NOMO-1 treated with DMSO at 0.1 percent for 48 hours (cell line): ENCODE data around the gene GAS6.
"Not testable (repeated sequence)": the region's sequence is repeated elsewhere in the genome, so short reads cannot be mapped to it uniquely, and the experiment has no call there.

Experiments
- DNase-seq: peaks from one replicate; lab custom pipeline; 2025; ENCODE audit not compliant: unreplicated experiment; lab: John Stamatoyannopoulos, UW

The GAS6 gene

DNA sequence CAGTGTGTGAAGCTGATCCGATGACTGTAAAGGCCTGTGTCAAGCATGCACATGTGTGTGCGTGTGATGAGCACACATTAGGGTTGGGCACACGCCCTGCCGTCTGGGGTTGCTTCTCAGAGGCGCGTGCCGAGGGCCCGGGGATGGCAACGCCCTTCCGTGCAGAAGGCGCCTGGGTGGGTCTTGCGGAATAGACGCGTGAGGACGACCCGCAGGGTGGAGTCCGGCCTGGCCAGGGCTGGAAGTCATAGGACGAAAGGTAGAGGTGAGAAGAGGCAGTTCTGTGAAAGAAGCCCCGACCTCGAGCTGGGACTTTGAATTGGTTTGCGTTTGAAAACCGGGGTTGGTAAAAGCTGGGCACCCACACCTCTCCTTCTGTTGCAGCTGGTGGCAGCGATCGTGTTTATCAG, 69.1 kb downstream of the GAS6 start:
- DNase-seq: no peak

DNA sequence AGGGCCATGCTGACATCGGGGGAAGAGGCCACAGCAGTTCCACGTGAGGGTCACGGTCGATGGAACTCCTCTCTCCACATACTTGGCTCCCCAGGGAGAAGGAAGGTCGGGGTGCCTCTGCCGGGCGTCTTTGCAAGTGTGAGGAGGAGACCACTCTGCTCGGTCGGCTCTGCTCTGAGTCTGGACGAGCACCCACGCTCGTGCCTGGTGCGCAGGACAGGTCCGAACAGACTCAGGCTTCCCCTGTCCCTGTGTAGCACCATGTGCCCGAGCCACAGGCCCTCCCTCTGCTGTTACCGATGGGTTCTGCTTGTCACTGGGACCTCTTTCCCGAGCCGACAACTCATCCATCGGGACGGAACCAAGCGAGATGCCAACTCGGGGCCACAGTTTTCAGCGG, 69.8 kb downstream of the GAS6 start:
- DNase-seq: no peak

DNA sequence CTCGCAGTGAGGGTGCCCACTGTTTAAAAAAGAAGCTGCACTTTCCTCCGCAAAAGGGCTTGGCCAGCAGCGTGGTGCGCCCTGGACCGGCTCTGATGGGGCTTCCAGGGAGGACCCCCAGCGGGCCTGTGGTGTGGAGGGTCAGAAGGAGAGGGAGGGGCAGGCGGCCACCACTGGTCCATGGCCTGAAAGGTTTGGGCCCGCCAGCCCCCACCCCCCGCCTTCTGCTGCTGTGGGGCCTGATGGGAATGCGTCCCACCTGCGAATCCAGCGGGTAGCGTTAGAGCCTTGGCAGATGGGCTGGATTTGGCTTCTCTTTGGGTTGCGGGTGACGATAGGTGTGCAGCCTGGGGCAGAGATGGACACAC, 70.2 kb downstream of the GAS6 start:
- DNase-seq: no peak

DNA sequence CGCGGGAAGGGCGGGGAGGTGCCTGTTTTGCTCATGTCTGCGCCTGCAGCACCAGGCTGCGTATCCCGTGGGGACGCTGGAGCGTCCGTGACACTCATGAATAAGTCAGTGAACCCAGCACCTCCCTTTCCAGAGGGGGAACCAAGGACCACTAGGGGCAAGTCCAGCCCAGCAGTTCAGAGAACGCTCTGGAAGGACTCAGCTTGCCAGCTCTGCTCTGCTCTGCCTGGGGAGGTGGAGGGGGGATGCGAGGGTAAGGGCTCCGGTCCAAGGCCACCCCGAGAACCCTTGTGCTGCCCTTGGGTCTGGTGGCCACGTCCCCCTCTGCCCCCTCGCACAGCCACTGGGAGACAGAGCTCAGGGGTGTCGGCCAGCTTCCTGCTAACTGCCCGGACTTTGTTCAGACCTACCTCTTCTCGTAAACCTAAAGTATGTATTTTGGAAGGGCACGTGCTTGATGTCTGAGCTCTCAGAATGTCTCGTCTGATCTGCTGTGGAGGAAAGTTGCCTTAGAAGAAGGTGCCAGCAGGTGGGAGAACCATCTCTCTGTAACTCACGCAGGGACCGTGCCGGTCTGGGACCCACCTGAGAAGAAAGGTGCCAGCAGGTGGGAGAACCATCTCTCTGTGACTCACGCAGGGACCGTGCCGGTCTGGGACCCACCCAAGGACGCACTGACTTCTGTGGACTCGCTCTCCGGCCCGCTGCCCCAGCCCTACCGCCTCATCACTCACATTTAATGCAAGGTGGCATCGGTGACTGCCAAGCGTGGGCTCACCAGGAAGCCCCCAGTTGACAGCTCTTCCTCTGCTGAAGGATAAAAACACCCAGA, 70.8 kb downstream of the GAS6 start:
- no peak for DNase-seq

DNA sequence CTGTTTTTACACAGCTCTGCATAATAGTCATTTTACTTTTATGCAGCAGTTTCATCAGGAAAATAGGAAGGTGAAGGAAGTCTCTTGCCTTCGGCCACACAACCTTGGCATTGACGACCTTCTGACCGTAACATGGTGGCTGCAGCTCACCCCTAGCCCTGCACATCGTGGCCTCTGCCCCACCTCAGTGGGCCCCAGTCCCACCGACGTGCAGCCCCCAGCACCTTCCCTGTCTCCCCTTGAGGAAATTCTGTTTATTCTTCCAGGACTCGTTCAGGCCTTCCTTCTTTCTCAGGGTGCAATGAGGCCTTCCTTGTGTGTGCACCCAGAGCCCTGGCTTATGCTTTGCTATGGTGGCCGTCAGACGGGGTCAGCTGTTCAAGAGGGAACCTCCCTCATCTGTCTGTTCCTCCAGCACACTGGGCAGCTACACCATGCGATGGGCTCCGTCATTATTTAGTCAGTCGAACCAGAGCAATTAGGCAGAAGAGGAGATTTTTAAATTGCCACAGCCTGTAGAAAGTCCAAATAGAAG, 71.6 kb downstream of the GAS6 start:
- no peak for DNase-seq

DNA sequence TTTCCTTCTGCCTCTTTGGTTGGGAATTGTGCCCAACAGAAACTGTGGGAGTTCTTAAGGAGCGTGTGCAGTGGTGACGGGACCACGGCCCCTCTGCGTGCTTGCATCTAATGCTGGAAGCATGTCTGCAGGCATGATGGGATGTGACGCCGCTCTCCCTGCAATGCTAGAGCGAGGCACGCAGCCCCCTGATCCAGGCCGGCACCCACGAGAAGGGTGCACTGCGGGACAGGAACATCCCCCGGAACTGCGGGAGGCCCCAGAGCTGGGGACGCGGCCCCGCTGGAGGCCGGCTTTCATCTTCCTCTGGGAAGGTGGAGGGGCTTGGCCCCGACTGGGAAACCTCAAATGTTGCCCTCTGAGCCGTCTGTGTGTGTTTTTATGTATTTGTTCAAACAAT, 72.1 kb downstream of the GAS6 start:
- no peak for DNase-seq

DNA sequence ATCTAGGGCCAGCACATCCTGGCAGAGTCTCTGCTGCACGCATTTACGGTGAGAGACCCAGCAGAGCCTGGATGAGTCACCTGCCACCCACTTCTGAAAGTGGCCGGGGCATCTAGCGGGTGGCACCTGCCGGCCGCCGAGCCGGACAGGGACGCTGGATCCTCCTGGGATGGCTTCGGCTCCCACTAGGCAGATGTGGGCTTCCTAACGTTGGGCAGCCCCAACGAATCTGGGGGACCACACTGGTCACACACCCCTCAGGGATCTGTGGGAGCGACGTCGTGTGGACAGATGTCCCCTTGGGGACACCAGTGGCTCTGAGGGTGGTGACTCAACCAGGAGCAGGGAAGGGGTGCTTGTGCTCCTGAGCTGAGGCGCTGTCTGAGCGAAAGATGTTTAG, 72.7 kb downstream of the GAS6 start:
- DNase-seq: no peak

DNA sequence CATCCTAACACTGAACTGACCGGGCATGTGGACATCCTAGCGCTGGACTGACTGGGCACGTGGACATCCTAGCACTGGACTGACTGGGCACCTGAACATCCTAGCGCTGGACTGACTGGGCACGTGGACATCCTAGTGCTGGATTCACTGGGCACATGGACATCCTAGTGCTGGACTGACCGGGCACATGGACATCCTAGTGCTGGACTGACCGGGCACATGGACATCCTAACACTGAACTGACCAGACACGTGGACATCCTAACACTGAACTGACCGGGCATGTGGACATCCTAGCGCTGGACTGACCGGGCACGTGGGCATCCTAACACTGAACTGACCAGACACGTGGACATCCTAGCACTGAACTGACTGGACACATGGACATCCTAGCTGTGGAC, 73.9 kb downstream of the GAS6 start:
- DNase-seq: not testable (repeated sequence)

DNA sequence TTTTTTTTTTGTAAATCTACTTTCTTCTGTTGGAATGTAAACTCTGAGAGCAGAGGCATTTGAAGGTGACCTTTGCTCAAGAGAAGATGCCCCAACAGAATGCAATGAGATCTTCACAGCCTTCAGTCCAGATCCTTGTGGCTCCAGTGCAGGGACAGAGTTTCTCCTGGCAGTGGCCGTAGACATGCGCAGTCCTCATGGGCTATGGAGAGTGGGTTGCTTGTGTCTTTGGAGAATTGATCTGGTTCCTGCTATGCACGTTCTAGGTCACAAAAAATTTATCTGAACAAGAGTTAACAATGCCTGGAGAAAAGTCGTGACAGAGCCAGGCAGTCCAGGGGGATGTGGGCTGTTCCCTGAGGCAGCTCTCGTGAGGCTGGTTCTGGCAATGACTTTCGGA, 74.7 kb downstream of the GAS6 start:
- no peak for DNase-seq

DNA sequence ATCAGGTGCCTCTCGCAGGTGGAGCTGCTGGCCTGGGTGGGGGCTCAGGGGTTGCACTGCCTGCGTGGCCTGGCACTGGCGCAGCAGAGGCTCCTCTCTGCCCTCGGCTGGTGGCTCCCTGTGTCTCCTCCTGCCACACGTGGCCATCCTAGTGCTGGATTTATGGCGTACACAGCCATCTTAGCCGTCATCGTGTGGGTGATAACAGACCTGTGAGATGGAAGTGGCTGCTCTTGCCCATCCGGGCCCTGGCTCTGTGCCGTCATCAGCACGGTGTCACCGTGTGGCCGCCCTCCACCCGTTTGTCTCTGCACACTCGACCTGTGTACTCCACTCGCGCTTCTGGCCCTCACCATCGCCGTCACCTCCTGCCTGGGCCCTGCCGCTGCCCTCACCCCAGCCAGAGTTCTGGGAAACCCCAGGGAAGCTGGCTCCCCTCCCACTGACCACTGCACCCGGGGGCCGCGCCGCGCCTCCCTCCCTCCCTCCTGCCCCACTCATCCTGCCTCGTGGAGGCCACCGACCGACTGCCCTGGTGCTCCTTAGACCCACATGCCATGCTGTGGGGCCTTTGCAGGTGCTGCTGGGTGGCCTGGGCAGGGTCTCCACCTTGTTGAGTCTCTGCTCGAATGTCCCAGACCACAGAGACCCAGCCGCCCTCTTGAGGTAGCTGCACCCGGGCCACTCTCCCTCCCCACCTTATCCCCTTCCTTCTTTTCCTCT, 75.3 kb downstream of the GAS6 start:
- DNase-seq: no peak

DNA sequence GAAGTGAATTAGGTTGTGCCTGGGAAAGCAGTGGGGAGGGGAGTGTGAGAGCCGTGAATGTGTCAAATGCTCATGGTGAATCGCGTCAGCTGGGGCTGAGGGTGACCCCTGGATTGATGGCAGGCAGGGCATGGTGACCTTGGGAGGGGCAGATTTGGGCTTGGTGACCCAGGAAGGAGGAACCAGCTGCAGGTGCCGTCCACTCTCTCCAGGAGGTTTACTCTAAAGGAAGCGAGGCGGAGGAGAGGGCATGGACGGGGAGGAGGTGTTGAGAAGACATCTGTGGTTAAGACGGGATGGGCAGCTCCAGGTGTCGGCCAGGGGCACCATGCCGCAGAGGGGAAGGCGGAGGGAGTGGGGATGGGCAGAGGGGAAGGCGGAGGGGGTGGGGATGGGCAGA, 76.2 kb downstream of the GAS6 start:
- DNase-seq: no peak

DNA sequence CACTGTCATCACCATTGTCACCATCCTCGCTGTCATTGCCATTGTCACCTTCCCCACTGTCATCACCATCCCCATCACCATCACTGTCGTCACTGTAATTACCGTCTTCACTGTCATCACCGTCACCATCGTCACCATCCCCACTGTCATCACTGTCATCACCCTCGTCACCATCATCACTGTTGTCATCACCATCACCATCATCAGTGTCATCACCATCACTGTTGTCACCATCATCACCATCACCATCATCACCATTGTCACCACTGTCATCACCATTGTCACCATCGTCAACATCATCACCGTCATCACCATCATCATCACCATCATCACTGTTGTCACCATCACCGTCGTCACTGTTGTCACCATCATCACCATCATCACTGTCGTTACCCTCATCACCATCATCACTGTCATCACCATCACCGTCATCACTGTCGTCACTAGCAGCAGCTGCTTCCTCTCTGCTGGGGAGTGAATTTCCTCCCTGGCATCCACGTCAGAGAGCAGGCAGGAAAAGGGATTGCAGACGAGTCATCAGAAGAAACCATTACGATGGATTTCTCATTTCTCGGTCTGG, 77.5 kb downstream of the GAS6 start:
- DNase-seq: no peak

DNA sequence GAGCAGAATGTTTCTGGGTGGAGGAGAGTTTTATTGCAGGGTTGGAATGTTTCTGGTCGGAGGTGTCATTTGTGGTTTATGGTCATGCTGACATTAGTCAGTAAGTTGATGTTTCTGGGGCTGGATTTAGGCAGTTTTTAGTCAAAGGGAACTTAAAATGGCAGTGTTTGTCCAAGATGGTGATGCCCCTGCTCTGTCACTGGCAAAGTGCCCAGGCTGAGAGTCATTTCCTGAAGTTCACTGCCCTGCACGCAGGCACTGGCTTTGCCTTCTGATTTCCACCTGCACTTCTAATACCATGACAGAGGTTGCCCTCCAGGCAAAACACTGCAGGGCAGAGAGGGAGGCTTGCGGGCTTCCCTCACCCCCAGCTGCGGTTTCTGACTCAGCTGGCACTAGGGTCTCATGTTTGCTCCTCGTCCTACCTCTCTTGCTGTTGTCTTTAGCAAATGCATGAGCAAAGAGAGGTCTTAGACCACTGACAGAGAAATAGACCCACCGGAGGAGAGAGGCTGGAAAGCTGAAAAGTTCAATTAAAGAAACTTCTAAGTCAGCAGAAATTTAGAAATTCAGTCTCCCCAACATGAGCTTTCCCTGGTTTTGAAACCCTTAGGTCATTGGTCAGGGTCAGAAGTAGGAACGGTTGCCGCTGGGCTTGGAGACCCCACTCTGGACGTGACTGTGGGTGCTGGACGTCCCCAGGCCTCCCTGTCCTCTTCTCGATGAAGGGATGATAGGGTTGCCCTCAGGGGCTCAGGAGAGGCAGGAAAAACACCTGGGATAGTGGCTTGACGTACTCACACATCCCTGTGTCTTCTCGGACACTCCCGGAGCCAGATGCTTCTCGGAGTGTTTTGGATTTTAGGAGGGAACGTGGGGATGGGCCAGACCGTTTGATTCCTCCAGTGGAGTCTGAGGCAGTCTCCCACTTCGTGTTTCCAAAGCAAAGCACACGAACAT, 78.5 kb downstream of the GAS6 start:
- DNase-seq: no peak

DNA sequence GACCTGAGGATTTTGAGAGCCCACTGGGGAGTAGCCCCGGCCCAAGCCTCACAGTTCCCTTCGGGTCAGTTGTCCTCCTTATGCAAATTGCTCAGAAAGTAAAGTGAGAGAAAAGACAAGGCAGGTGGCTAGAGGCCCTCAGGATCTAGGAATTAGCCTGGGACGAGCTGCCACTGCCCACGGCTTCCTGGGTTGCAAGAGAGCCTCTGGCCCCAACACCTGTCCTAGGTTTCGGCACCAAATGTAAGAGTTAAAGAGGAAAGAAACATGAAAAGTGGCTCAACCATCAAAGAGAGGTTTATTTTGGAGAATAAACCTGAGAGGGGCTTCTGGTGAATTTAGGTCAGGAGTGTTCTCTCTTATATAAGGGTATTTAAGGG, 79.2 kb downstream of the GAS6 start:
- DNase-seq: no peak

DNA sequence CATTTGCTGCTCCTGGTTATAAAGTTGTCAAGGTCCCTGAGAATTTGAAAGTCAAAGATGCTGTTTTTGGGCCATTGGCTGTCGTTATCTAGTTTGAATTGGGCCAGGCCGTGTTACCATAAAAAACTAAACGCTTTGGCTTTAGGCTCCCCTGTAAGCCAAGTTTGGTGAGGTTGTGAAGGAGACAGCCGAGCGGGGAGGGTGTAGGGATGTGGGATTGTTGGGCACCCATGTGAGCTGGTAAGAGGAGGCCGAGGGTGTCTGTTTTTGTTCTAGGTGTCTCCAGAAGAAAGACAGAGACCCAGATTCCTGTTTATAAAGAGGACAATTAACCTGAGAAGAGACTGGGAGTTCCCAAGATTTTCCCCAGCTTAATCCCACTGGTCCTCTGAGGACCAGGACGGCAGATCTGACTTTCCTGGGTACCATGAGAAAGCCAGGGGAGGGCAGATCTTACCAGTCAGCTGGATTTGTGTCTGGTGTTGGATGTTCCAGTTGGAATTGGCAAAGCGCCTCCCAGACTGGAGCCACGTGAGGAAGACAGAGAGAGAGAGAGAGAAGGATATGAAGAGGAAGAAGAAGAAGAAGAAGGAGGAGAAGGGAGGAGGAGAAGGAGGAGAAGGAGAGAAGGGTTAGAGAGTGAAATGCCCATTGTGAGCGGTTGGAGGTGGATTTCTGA, 79.8 kb downstream of the GAS6 start:
- no peak for DNase-seq

DNA sequence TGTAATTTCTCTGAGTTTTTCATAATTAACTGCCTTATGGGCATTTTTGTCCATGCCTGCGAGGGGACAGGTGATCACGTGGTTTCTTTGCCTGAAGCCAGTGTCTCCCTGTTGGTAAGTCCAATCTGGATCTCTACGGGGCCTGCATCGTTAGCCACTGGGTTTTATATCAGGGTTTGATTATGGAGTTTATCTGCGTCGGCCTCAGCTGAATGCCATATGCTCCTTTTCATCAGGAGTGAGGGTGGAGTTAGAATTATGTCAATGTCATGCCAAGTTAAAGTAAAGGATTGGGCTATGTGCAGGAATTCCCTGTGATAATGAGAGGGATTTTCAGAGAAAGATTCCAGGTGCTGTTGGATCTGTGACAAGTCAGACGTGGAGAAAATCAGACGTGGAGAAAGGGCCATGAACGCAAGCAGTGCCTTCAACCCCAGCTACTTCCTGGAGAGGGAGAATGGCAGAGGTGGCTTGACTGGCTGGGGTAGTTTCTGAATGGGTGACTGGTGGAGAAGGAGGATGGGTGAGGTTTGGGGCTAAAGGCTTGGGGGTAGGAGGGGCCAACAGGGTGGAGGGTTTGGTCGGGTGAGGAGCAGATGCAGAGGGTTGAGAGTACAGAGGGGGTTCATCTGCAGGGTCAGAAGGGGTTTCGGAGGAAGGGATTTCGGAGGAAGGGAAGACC, 80.5 kb downstream of the GAS6 start:
- DNase-seq: no peak

DNA sequence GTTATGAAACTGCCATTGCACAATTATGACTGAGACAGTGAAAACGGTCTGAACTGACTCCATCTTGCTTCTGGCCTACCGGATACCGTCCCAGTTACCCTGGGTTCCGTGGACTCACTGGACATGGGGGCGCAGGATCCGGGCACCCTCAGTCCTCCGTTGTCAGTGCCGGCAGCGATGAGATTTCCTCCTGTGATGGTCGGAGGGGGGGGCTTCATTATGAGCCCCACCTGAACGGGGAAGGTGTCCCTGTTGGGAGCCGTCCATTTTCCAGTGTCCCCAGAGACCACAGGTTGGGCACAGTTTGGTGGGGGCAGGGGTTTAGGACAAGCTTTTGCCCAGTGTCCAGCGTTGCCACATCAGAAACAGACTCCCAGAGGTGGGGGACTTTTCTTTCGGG, 81.4 kb downstream of the GAS6 start:
- DNase-seq: no peak

DNA sequence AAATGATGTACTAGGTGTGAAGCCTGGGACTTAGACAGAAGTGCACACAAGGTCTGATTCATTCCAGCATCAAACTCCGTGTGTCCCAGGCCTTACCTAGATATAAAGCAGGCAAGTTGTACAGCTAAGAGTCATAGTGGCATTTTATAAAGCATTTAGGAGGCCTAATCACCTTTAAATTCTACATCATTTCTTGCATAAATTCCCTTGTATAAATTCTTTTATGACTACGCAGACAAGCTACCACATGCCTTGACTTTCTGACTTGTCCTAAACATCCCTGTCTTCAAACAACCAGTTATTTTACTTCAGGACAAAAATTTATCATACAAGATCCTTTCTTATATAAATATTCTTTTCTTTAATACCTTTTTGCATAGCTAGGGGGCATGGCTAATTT, 82.3 kb downstream of the GAS6 start:
- DNase-seq: no peak

DNA sequence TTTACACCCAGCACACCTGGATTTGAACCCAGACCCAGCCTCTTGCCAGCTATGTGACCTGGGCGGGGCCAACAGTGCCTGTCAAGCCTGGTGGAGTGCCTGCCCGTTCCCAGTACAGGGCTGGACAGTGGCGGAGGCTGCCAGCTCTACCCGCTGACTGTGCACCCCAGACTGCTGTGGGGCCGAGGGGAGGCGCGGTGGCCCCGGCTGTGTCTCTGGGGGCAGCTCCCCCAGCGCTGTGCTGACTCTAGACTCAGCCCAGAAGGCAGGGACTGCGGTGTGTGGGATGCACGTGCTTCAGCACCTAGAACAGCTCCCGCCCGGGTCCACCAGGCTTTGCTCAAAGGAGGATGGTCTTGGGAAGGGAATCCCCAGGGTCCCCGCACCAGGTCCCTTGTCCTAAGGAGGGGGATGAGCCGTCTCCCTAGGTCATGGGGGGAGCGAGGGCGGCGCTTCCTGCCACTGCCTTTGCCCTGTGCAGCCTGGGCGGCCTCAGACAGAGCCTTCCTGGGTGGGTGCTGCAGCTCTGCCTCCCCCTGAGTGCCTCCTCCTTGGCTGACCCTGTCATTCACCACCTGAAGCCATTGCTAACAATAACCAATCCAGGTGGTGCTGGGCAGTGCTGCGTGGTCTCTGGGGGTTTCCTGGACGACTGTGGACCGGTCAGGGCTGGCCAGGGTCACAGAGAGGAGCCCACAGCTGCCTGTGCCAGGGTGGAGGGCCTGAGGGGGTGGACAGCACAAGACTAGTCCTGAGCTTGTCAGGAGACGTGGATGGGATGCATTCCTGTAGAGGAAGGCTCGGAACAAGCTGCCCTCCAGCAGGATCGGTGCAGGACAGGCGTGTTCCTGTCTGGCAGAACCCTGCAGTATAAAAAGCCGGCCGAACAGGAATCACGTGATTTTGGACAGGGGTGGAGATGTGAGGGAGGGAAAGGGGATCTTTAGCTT, 86.3 kb downstream of the GAS6 start:
- no peak for DNase-seq
